GM23248 (cell line): ENCODE measurements around the gene ITPKC. TPM values are rescaled to one million over a fixed set of nuclear protein-coding genes. Genes with fewer than 3 reads are reported as not detected.

Source experiments
- DNase-seq: peaks from one replicate; pipeline ENCODE4 v3.0.0-alpha.2; 2015
- H2AFZ ChIP-seq: fragments of 200-600 bp; sonication (generic); 2 replicates; pipeline ENCODE4 v1.6.1; 2016; ENCODE audit warnings: antibody characterized with exemption
- H3F3A ChIP-seq: fragments of 200-600 bp; sonication (generic); 2 replicates; pipeline ENCODE4 v1.6.1; 2016; ENCODE audit warnings: mild to moderate bottlenecking, antibody characterized with exemption, mixed run types; ENCODE audit not compliant: insufficient read depth
- H3K27ac ChIP-seq: fragments of 200-600 bp; sonication (generic); 2 replicates; pipeline ENCODE4 v1.5.1; 2016; ENCODE audit warnings: mild to moderate bottlenecking
- H3K27me3 ChIP-seq: fragments of 200-600 bp; sonication (generic); replicated peaks from 2 replicates; pipeline ENCODE4 v1.6.1; 2016; ENCODE audit warnings: mild to moderate bottlenecking; ENCODE audit not compliant: insufficient read depth
- H3K36me3 ChIP-seq: fragments of 200-600 bp; sonication (generic); 2 replicates; pipeline ENCODE4 v1.6.1; 2016; ENCODE audit warnings: low read depth, mild to moderate bottlenecking
- H3K4me1 ChIP-seq: fragments of 200-600 bp; sonication (generic); 2 replicates; pipeline ENCODE4 v1.6.1; 2016; ENCODE audit warnings: mild to moderate bottlenecking; ENCODE audit not compliant: insufficient read depth
- H3K4me2 ChIP-seq: fragments of 200-600 bp; sonication (generic); one replicate; pipeline ENCODE4 v1.6.1; 2016; ENCODE audit warnings: mild to moderate bottlenecking; ENCODE audit not compliant: unreplicated experiment
- H3K4me3 ChIP-seq: fragments of 200-600 bp; sonication (generic); 2 replicates; pipeline ENCODE4 v1.5.1; 2016; ENCODE audit warnings: mild to moderate bottlenecking
- H3K79me2 ChIP-seq: fragments of 200-600 bp; sonication (generic); 2 replicates; pipeline ENCODE4 v1.6.1; 2016; ENCODE audit warnings: mild to moderate bottlenecking; ENCODE audit not compliant: insufficient read depth
- H3K9ac ChIP-seq: fragments of 200-600 bp; sonication (generic); 2 replicates; pipeline ENCODE4 v1.6.1; 2016; ENCODE audit warnings: mild to moderate bottlenecking
- H3K9me2 ChIP-seq: fragments of 200-600 bp; sonication (generic); 2 replicates; pipeline ENCODE4 v1.6.1; 2016; ENCODE audit warnings: mixed run types, mild to moderate bottlenecking, moderate library complexity; ENCODE audit not compliant: insufficient read depth
- H3K9me3 ChIP-seq: fragments of 200-600 bp; sonication (generic); one replicate; pipeline ENCODE4 v1.6.1; 2017; ENCODE audit warnings: low read depth
- H4K20me1 ChIP-seq: fragments of 200-600 bp; sonication (generic); 2 replicates; pipeline ENCODE4 v1.6.0; 2016; ENCODE audit not compliant: insufficient read depth
- EZH2 ChIP-seq: fragments of 200-600 bp; sonication (generic); IDR thresholded peaks from 2 replicates; pipeline ENCODE4 v1.6.1; 2018; ENCODE audit warnings: antibody characterized with exemption, mild to moderate bottlenecking; ENCODE audit not compliant: insufficient read depth, poor library complexity, severe bottlenecking
- EZH2phosphoT487 ChIP-seq: fragments of 200-600 bp; sonication (generic); IDR thresholded peaks from 2 replicates; pipeline ENCODE4 v1.6.1; 2018; ENCODE audit warnings: antibody characterized with exemption, moderate library complexity, mild to moderate bottlenecking, low read depth; ENCODE audit not compliant: insufficient read depth
- WGBS, 2 experiments: methylation state at CpG; one replicate each; pipeline ENCODE4 v1.1.6; 2015 to 2017; ENCODE audit warnings: low lambda C conversion rate in 2 of 2, low coverage in 1 of 2; ENCODE audit errors: missing lambda C conversion rate in 2 of 2; 5-methylcytosine and 5-hydroxymethylcytosine counted together
- in situ Hi-C: fragments of 300-500 bp; cut with MboI; formaldehyde crosslinking; loops from 2 replicates; pipeline ENCODE4 v1.15.0; 2020
- polyA plus RNA-seq: library from polyadenylated mRNA; unstranded; fragments of >200 nt; fragmentation: Nextera tagmentation; extraction: Ambion mirVana; gene quantifications from 2 replicates; pipeline ENCODE4 v1.2.1, GENCODE V29; 2016
- total RNA-seq: library from RNA; depleted of rRNA; stranded (reverse); fragments of >200 nt; shearing (Covaris generic); gene quantifications from 2 replicates; pipeline ENCODE4 v1.2.3, GENCODE V29; 2014

ITPKC gene
- total and polyA plus RNA-seq, 2 experiments from 2014 or later, result 10.4 to 19.9 TPM

DNA sequence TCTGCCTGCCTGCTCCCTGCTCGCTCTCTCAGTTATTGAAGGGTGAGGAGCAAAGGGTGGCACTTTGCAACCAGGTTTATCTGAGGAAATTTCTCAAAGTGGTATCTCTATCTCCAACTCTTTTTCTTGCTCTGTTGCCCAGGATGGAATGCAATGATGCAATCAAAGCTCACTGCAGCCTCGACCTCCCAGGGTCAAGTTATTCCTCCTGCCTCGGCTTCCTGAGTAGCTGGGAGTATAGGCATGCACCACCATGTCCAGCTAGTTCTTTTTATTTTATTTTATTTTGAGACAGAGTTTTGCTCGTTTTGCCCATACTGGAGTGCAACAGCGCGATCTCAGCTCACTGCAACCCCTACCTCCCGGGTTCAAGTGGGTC lies 28.5 kb downstream of the ITPKC start:
- H3K9me2 ChIP-seq, result no peaks in the 10 kb centered on the region
- peaks cover 29% of the 10 kb centered on the region for H3K4me1 ChIP-seq
- no peaks in the 10 kb centered on the region for H3K27me3 ChIP-seq
- H3K9me3 ChIP-seq, result no peaks in the 10 kb centered on the region
- 75 to 76% methylated on average over 7 of the region's 7 CpGs for WGBS, 2 experiments
- H3K4me2 ChIP-seq, result peak overlapping the region; percentile 43
- peak overlapping the region; percentile 34 for H3K9ac ChIP-seq
- H2AFZ ChIP-seq, result peak overlapping the region; percentile 45; the same call in 1 of the 2 replicates
- peak; percentile 50 for DNase-seq
- H3K79me2 ChIP-seq, result peaks cover 12% of the 10 kb centered on the region
- no peaks in the 10 kb centered on the region for H3K36me3 ChIP-seq
- TF ChIP-seq EZH2 (no peak), EZH2phosphoT487 (no peak)
- no peaks in the 10 kb centered on the region for H4K20me1 ChIP-seq
- H3K4me3 ChIP-seq, result no peak overlapping the region
- H3F3A ChIP-seq, result peaks cover 17% of the 10 kb centered on the region; the same call in 1 of the 2 replicates
- peak overlapping the region; percentile 43 for H3K27ac ChIP-seq
- in situ Hi-C loops, result no loop called here

DNA sequence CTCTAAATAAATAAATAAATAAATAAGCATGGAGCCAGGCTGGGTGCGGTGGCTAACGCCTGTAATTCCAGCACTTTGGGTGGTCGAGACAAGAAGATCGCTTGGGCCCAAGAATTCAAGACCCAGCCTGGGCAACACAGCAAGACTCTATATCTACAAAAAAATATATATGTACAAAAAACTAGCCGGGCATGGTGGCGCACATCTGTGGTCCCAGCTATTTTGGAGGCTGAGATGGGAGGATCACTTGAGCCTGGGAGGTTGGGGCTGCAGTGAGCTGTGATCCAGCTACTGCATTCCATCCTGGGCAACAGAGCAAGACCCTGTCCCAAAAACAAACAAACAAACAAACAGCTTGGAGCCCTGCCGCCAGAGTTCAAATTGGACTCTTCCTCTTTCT lies 30.6 kb downstream of the ITPKC start:
- H4K20me1 ChIP-seq, result no peaks in the 10 kb centered on the region
- no peaks in the 10 kb centered on the region for H3K27me3 ChIP-seq
- in situ Hi-C loops, result no loop called here

DNA sequence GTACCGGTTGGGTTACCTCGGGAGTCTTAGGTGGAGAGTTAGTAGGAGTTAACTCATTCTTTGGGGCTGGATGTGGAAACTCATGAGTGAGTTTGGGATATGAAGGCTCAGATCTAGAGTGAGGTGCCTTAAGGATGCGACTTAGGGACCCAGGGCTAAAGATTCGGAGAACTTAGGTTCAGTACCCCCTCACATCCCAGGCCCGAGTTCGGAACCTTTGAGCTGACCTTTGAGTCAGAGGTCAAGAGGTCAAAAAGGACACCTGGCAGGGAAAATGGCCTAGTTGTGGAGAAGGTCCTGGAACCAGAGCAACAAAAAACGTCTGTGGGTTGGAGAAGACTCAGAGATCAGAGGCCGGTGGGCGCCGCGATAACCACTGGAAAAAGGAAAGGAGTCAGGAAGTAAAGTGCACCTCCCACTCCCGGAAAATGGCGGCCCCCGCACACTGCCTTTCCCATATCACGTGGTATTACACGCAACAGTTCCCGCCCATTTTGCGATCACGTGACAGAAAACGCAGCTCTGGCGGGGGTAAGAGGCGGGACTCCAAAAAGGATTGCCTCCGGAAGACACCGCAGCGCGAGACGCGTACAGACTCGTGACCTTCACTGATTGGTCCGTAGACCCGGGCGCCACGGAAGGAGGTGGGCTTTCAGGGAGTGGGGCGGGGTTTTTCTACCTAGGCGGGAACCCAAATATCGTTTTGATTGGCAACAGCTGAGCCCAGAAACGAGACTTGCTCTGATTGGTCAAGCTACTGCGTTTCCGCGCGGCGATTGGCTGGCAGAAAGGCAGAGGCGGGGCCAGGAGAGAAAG lies 33.4 kb downstream of the ITPKC start, which contains the start of gene ACTMAP:
Gene ACTMAP, minus strand, starts transcription at position 420 of the 816 bp plus-strand sequence. CDS start 674 bp downstream, outside the sequence.
- in situ Hi-C loops, result no loop called here
- Histone ChIP-seq H3K4me1 (peaks cover 38% of the 10 kb centered on the region), H3K9me3 (no peaks in the 10 kb centered on the region), H3K9ac (peak within 1 kb of the TSS; percentile 98), H3K4me2 (peak within 1 kb of the TSS; percentile 100), H3K27ac (peak within 1 kb of the TSS; percentile 98), H3K4me3 (peak within 1 kb of the TSS; percentile 93), H3K79me2 (peaks cover 53% of the 10 kb centered on the region), H3F3A (peaks cover 29% of the 10 kb centered on the region; the same call in 1 of the 2 replicates), H4K20me1 (no peaks in the 10 kb centered on the region), H3K36me3 (no peaks in the 10 kb centered on the region), H3K9me2 (no peaks in the 10 kb centered on the region), H2AFZ (peak within 1 kb of the TSS; percentile 64), H3K27me3 (no peaks in the 10 kb centered on the region)
- peak; percentile 100 for DNase-seq
- WGBS, 2 experiments, result 1% methylated on average over 43 of the region's 43 CpGs
- TF ChIP-seq EZH2phosphoT487 (no peak), EZH2 (no peak)

More for the DNA sequence above, 30.6 kb downstream of the ITPKC start:
- no peak overlapping the region for H3K4me2 ChIP-seq
- H3K4me1 ChIP-seq, result peaks cover 25% of the 10 kb centered on the region
- no peak overlapping the region for H3K27ac ChIP-seq
- peaks cover 22% of the 10 kb centered on the region; the same call in 1 of the 2 replicates for H3F3A ChIP-seq
- no peak overlapping the region for H2AFZ ChIP-seq
- H3K4me3 ChIP-seq, result no peak overlapping the region
- WGBS, 2 experiments, result 96% methylated on average over 7 of the region's 7 CpGs
- H3K79me2 ChIP-seq, result peaks cover 26% of the 10 kb centered on the region
- H3K9me3 ChIP-seq, result no peaks in the 10 kb centered on the region
- no peak for TF ChIP-seq EZH2
- no peak for TF ChIP-seq EZH2phosphoT487
- no peaks in the 10 kb centered on the region for H3K36me3 ChIP-seq
- DNase-seq, result no peak
- no peak overlapping the region for H3K9ac ChIP-seq
- no peaks in the 10 kb centered on the region for H3K9me2 ChIP-seq

DNA sequence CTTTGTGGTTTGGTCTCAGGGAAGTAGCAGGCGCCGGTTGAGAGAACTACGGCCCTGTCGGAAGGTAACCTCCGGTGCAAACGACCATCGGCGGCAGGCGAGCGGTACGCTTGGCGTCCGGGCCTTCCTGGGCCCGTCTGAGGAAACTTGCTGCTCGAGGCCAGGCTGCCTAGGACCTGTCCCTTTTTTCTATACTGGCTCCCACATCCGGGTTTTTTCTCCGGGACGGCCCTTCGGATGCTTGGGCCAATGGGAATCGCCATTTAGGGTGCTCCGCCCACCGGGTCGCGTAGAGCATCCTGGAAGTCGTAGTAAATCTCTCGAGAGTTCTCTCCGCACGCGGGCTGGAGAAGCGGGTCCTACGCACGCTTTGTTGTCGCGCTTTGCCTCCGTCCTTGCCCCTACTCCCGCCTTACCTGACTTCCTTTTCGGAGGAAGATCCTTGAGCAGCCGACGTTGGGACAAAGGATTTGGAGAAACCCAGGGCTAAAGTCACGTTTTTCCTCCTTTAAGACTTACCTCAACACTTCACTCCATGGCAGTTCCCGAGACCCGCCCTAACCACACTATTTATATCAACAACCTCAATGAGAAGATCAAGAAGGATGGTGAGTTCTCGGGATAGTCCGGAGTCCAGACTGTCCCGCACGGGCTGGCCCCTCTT lies 34.1 kb downstream of the ITPKC start, which contains the start of gene SNRPA:
Gene SNRPA, plus strand, starts transcription at position 330 of the 664 bp plus-strand sequence. Its CDS starts 206 bp downstream, at position 536.
- TF ChIP-seq EZH2 (no peak), EZH2phosphoT487 (no peak)
- peak within 1 kb of the TSS; percentile 98 for H3K27ac ChIP-seq
- WGBS, 2 experiments, result 0 to 1% methylated on average over 41 to 46 of the region's 46 CpGs
- in situ Hi-C loops, result no loop called here
- H3K4me3 ChIP-seq, result peak within 1 kb of the TSS; percentile 93
- H3F3A ChIP-seq, result peaks cover 22% of the 10 kb centered on the region; the same call in 1 of the 2 replicates
- H2AFZ ChIP-seq, result peak within 1 kb of the TSS; percentile 64
- peak; percentile 100 for DNase-seq
- H3K9me2 ChIP-seq, result no peaks in the 10 kb centered on the region
- H3K27me3 ChIP-seq, result no peaks in the 10 kb centered on the region
- peak within 1 kb of the TSS; percentile 98 for H3K9ac ChIP-seq
- no peaks in the 10 kb centered on the region for H4K20me1 ChIP-seq
- H3K36me3 ChIP-seq, result no peaks in the 10 kb centered on the region
- peaks cover 61% of the 10 kb centered on the region for H3K79me2 ChIP-seq
- peaks cover 30% of the 10 kb centered on the region for H3K4me1 ChIP-seq
- no peaks in the 10 kb centered on the region for H3K9me3 ChIP-seq
- H3K4me2 ChIP-seq, result peak within 1 kb of the TSS; percentile 100
